NCI-H82 treated with DMSO at 0.1 percent for 48 hours (cell line): ENCODE data around the gene AMDHD2.

Experiments
- DNase-seq: peaks from one replicate; lab custom pipeline; 2025; ENCODE audit not compliant: unreplicated experiment; lab: John Stamatoyannopoulos, UW

Gene AMDHD2

DNA sequence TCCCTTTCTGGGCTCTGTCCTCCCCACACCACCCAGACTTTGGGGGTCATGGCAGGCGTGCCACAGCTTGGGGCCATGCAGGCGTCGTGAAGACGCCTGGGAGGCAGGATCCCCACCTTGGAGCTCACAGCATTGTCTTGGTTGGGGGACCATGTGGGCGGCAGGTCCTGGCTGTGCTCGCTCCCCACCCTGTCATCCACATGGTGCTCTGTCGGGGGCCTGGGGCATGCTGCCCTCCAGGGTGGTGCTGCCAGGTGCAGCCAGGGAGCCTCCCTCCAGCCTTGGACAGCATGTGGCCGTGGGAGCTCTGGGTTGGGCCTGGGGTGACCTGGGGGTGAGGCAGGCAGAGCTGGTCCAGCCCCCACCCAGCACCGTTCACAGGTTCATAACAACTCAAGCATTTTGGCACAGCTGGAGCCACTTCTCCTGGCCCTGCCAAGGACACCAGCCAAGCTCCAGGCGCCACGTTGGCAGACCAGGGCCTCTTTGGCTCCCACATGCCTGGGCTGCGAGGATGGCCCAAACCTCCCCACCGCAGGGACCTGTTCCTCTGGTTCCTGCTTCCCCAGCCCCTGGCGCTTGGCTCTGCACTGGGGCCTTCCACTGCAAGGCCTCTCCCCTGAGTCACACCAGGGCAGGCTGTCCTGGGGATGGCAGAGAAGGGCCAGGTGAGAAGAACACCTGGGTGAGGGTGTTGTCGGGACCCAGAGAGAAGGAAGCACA, 21.5 kb upstream of the AMDHD2 start:
- DNase-seq: no peak

DNA sequence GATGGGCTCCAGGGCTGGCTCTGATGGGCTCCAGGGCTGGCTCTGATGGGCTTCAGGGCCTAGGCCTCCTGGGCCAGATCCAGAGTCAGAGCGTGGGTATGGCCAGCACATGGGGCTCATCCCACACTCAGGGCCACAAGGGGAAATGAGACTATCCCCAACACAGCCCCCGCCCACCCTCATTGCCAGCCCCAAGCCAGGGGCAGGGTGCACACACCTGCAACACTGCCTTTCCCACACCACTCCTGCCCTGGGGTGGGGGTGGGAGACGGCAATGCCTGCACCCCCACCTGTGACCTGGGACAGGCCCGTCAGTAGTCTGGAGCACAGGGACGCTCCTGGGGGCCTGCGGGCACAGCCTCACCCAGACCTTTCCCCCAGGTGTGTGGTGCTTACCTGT, 20.7 kb upstream of the AMDHD2 start:
- DNase-seq: no peak

DNA sequence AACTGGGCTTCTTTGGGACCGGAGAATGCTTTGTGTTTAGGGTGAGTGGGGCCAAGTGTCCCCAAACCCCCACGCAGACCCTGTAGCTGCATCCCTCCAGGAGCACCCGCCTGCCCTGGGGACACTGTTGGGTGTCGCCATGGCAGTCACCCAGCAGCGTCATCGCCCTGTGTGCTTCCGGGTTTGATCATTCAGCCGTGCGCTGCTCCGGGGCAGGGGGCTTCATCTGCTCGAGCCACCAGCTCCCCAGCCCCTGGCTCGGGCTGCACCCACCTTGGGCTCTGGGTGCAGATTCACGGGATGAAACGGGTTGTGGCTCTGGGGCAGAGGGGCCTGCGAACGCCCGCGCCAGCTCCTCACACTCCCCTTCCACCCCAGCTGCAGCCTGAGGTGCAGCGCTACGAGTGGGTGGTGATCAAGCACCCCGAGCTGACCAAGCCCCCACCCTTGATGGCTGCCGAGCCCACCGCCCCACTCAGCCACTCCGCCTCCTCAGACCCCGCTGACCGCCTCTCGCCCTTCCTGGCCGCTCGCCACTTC, 20.2 kb upstream of the AMDHD2 start:
- no peak for DNase-seq

DNA sequence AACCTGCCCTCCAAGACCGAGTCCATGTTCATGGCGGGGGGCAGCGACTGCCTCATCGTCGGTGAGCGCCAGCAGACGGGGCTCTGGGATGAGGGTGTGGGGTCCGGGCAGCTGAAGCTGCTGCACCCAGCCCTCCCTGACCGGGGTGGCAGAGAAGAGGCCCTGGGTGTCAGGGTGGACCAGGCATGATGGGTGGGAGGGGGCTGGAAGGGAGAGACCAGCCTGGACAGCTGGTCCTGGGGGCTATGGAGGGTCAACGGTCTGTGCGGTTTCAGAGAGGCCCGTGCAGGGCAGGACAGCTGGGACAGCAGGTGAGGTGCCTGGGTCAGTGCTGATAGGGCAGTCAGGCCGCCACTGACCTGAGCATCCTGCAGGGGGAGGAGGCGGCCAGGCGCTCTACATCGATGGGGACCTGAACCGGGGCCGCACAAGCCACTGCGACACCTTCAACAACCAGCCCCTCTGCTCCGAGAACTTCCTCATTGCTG, 19.7 kb upstream of the AMDHD2 start:
- no peak for DNase-seq

DNA sequence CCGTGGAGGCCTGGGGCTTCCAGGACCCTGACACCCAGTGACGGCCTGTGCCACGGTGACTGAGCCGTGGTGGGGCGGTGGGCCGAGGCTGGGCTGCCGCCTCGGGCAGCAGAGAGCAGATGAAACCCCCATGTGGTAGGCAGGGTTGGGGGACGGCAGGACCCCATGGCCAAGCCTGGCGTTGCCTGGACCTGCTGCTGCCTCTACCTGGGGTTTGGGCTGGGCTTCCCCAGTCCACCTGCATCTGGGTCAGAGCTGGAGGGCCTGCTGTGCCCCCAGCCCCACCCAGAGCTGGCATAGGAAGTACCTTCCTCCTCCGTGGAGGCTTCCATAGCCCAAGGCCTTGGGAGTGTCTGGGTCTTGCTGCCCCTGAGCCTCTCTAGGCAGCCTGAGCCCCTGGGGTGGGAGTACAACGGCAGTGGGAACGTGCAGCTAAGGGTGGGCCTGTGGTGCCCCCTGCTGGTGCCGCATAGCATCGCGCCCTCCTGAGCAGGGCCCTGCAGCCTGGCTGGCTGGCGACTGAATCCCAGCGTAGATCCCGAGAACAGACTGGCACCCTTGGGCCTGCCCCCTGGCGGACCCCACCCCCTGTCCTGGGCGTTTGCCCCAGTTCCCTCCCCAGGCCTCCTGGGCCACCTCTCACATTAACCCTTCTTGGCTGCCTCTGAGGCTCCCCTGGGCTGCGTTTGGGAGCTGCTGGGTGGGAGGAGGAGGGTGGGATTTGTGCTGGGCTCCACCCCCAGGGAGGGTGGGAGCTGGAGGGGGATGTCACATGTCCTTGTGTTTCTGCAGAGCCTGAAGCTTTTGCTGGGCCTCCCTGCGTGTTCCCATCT, 19.0 kb upstream of the AMDHD2 start:
- peak; percentile 83 for DNase-seq

DNA sequence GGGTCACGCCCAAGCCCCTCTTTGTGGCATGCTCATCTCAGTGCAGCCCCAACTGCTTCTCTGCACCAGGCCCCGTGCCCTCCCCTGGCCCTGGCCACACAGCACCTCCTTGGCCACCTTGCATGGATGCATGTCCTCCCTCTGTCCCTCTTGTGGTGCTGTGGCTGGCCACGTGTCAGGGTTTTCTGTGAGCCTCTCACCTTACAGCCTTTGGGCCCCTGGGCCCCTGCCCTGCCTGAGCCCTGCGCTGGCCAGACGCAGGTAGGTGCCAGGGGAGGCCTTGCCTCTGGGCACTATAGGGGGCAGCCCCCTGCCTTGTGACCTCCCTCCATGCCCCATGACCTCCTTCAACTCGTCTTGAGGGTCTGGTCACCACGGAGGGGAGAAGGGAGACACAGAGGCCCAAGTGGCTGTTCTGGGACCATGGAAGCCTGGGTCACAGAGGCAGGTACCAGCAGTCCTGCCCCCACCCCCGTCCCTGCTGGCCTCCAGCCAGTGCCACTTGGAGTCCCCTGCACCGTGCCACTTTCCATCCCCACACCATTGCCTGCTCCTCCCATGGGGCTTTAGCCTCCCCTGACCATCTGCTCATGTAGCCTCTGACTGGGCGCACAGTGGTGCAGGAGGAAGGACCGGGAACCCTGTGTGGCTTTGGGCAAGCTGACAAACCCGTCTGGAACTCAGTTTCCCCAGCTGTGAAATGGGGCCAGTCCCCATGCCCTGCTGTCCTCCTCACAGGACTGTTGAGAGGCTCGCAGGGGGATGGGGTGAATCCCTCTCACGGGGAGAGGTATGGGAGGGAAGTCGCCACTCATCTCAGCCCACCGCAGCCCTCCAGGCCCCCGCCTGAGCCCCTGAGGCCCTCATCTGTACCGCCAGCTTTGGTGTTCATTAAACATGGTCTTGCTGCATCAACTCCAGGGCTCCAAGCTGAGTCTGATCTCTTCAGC, 17.9 kb upstream of the AMDHD2 start:
- DNase-seq: no peak

DNA sequence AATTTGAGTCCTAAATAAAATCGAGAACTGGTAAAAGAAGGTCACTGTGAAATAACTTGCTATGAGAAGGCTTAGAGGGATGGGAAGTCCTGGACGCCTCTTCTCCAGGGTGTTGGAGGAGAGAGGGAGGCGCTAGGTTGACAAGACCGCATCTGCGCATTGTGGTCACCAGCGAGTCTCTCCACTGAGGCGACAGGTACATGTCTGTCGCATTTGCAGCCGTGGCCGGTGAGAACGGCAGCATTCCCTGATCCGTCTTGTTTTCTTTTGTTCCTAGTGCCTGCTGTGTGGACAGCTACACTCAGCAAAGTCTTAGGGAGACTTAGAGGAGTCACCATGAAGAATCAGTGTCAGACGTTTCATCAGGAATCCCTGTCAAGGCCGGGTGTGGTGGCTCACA, 14.5 kb upstream of the AMDHD2 start:
- no peak for DNase-seq

DNA sequence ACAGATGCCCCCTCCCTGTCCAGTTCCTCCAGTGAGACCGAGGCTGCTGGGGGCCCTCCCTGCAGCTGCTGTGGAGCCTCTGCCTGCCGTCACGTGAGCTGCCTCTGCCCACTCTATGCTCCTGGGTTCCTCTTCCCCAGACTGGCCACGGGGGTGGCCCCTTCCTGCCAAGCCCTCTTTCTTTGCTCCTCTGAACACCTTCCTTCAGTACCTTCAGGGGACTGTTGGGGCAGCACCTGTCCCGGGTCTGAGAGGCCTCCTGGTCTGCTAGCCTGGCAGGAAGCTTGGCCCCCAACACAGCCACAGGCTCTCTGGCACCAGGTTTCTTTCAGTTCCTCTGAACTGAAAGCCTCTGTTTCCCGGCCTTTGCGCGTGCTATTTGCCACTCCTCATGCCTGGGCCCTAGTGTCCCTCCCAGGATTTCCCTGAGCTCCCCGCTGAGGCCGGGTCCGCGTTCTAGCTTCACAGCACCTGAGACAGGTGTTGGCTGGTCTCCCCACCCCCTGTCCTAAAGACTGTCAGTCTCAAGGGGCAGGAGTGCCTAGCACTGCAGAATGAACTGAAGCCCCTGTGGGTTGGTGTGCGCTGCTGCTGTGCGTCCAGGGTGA, 13.0 kb upstream of the AMDHD2 start:
- DNase-seq: no peak

DNA sequence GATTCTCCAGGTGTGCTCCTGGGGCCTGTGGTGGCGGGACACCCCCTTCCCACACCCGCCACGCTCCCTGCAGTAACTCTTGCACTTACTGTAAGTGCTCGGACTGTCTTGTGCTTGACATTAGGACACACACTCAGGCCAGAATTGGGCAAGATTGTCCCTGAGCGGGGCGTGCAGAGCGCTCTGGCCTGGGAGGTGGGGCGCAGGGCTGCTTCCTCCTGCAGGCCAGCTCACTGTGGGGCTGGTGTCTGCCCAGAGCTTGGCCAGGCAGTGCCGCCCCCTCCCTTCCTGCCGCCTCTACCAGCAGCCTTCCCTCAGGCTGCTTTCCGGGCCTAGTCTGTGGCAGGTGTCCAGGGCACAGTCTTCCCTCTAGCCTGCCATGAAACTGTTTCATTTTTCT, 12.5 kb upstream of the AMDHD2 start:
- no peak for DNase-seq

DNA sequence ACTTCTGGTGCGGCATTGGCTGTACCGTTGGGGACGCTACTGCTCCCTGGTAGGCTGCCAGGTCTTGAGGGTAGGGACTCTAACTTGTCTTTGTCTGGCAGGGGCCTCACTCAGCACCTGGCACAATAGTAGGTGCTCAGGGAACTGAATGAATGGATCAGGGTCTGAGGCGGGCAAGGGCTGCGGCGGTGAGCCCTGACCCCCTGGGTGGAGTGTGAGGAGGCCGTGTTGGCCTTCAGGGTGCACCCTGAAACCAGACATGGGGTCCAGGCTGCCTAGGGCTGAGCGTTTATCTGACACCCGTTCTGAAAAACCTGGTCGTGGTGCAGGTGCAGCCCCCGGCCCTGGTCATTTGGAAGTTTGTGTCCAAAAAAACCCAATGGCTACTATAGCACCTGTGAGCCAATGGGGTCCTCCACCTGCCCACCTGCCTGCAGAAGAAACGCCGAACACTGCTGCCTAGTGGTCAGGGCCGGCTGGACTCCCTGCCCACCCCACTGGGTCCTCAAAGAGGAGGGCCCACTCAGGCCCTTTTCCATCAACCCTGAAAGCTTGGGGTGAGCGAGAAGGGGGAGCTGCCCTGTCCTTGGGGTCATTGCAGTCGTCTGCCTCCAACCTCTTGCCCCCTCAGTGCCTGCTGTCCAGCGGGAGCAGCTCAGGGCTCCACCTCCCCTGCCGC, 11.3 kb upstream of the AMDHD2 start:
- DNase-seq: no peak

DNA sequence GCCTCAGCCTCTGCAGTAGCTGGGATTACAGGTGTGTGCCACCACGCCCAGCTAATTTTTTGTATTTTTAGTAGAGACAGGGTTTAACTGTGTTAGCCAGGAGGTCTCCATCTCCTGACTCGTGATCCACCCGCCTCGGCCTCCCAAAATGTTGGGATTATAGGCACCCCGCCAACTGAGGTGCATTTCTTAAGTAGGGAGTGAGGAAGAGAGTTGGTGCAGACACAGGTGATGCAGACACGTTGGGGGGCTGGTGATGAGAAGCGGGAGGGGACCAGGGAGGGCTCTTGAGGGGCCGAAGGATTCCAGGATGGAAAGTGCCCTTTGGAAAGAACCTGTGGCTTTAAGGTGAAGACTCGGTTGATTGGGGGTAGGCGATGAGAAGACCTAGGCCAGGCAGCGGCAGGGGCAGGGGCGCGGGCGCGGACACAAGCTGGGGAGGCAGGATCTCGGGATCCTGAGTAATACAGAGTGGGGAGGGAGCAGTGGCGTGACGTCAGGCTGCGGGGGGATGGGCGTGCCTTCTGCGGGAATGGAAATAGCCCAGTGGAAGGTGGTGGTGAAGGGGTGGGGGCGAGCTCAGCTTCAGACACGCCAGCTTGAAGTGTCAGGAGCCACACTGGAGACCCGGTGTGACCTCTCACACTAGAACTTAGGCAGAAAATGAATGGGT, 8.9 kb upstream of the AMDHD2 start:
- peak; percentile 8 for DNase-seq

DNA sequence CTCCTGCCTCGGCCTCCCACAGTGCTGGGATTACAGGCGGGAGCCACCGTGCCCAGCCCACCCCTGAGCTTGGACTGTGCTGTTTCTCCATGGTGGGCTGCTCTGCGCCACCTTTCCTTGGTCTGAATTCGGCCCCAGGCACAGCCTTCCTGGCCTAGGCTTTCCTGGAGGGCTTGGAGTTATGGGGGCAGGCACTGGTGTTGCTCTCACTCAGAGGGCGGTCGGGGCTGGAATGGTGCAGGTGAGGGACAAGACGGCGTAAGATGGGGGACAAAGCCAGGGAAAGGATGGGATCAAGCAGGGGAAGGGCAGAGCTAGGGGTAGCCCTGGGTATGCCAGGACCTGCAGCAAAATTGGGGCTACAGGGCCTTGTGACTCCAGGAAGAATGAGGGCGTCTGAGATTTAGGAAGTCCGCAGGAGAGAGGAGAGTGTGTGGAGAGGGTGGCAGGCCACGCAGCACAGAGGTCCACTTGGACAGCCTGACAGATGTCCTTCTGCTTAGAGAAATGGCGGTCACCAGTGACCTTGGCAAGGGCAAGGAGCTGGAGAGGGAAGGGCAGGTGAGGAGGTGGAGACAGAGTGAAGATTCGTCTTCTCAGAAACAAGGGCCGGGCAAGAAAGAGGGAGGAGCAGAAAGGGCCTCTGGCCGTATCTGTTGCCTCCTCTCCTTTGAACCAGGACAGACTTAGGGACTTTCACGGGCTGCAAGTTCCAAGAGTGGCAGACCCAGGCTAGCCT, 8.0 kb upstream of the AMDHD2 start:
- DNase-seq: no peak

DNA sequence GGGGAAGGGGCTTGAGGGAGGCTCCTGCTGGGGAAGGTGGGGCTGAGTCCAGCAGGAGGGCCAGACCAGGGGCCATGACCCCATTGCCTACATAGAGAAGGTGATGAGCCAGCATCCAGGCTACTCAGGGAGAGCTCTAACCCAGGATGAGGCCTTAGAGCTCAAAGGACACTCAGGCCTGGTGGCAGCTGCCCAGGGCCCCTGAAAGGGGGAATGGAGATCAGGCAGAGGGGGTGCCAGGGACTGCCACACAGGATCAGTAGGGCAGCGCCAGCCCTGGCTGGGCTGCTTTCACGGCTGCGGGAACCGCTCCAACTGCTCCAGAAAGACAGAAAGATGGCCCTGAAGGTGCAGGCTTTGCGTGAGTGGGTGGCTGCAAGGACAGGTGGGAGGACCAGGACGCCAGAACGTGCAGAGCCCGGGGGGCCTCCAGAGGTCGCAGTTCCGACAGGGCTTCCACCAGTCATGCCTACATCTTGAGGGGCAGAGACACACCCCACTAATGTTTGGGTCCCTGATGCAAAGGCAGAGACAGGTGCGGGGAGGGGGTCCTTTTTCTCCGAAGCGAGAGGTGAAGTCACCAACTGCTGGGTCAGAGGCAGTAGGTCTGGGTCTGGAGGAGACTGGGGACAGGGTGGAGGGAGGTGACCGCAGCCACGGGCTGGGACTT, 7.3 kb upstream of the AMDHD2 start:
- DNase-seq: no peak

DNA sequence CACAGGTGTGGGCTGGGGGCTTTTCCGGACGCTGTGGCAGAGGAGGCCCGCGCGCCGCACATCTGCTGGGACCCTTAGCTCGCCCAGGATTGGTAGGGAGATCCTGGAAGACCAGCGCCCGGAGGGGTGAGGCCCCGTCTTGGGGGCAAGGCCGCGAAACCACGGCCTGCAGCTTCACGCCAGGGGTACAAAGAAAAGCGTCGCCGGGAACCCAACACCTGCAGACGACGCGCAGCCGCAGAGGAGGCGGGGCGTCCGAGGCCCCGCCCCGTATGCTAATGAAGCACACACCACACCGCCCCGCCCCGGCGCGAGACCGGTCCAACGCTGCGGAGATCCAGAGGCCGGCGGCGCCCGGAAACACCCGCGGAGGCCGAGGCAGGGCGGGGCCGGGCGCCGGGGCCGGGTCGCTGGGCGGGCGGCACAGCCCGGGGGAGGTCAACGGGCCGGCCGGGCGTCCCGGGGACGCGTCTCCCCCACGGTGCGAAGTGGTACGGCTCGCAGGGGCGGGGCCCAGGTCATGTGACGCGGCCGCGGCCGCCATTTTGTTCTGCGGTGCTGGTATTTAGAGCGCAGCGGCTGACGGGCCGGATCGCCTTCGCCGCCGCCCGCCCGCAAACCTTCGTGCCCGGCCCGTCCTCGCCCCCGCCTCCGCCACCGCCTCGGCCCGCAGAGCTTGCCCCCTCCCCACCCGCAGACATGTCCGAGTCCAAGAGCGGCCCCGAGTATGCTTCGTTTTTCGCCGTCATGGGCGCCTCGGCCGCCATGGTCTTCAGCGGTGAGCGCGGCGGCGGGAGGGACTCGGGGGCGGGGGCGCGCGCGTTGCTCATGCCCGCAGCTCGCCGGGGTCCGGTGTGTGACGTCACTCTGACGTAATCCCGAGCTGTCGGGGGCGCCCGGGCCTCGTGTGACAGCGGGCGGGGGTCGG, 6.5 kb upstream of the AMDHD2 start, which contains the start of gene ATP6V0C:
Gene ATP6V0C (plus strand): TSS at position 548 of the 928 bp plus-strand sequence. CDS start 152 bp downstream, at position 700.
- DNase-seq: peak; percentile 72

DNA sequence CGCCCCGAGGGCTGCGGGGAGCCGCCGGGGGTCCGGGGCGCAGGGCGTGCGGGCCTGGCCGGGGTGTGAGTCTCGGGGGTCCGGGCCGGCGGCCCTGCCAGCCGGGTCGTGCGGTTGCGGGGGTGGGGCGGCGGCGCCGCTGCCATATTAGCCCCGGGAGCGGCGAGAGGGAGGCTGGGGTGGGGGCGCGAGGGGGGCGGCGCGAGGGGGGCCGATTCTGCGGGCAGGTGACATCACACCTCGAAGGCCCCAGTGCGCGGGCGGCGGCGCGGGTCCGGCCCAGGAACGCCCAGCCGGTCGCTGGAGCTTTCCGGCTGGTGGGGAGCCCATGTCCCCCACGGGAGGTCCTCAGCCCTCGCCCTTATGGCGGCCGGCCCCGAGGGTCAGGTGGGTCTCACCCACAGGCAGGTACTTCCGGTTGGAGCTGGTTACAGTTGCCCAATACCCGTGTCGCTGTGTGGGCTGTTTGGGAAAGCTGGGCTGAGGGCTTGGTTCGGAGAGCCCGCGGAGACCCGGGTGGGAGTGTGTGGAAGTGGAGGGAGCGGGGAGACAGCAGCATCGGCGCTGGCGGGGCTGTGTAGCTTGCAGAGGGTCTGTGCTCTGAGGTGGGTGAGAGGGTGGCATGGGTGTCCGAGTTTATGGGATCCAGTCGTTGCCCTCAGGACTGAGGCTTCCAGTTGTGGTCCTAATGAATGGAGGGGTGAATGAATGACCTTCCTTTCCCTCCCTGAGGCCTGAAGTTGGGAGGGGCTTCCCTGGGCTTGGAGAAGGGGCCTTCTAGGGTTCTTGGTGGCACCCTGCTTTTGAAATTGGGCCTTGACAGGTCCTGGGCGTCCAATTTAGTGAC, 5.6 kb upstream of the AMDHD2 start:
- no peak for DNase-seq
